Stimulated activated CD8-positive, alpha-beta memory T cell treated with anti-CD3 and anti-CD28 coated beads, Interleukin-7, amount 100 ng/mL, for 1 hour (primary cell): Measurements from ENCODE around the gene NPBWR2.

Experiments used
- DNase-seq, 2 donors: peaks; one replicate each; pipeline ENCODE4 v3.0.0-alpha.2; 2020; ENCODE audit warnings: low read depth in 2 of 2

The NPBWR2 gene

GRCh38 chr20:64116541-64117431 lies 9.4 kb upstream of the NPBWR2 start:
- DNase-seq = no peak

DNA sequence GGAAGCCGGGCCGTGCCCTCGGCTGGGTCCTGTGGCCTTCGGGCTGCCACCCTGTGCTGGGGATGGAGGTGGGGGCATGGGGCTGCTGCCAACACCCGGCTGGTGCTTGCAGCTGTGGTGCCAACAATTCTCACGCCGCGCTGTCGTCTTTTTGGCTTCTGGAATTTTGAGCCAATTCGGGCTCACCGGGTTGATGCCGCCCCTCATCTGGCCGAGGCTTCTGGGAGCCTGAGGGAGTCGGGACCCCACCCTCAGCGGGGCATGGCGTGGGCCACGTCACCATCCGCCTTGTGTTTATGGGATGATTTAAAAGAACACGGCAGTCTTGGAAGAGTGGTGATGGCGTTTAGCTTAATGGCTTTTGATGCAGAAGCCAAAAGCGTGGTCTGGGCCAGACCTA lies 8.7 kb upstream of the NPBWR2 start:
- DNase-seq = no peak

DNA sequence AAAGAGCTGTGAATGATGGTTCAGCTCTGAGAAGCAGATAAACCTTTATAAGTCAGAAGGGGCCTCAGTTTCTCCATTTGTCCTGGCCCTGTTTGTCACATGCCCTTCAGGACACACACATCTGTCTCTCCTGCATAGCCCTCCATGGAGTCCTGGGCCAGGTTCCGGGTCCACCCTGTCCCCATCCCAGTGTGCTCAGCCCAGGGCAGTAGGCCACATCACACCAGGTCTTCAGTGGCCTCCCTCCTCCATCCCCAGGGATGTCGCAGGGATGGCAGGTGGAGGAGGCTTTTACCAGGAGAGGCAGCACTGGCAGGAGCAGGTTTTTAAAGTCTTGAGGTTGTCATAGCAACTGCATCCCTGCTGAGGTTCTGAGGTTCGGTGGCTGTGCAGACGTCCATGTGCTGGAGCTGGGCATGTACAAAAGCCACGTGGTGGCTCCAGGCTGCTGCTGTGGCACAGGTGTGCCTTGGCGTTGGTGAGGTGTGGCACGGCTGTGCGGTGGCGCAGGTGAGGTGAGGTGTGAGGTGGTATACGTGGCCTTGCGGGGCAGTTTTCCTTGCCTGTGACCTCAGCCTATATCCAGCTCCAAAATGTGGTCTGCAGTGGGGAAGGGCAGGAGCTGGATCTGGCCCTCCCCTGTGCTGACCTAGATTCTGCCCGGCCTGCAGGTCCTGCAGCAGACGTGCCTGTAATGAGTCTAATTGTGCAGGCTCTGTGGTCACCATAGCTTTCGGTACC lies 8.0 kb upstream of the NPBWR2 start:
- DNase-seq = no peak

- no peak for DNase-seq
These were observed 7.1 kb upstream of the NPBWR2 start for GRCh38 chr20:64114356-64114971.

GRCh38 chr20:64113796-64114355 lies 6.5 kb upstream of the NPBWR2 start:
- no peak for DNase-seq

DNA sequence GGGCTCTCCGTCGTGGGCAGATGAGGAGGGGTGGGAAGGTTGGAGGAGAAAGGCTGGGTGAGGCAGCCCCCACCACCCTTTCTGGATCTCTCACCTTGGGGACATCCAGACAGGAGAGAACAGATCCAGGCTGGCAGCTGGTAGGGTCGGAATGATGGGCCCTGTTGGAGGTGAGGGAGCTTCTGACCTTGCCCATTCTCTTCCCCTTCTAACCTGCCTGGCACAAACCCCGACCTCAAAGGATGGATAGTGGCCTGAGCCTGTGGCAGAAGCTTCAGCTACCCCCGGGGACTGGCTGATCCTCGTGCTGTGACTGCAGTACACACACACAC lies 6.0 kb upstream of the NPBWR2 start:
- no peak for DNase-seq

GRCh38 chr20:64112691-64113443 lies 5.5 kb upstream of the NPBWR2 start:
- DNase-seq = no peak

DNA sequence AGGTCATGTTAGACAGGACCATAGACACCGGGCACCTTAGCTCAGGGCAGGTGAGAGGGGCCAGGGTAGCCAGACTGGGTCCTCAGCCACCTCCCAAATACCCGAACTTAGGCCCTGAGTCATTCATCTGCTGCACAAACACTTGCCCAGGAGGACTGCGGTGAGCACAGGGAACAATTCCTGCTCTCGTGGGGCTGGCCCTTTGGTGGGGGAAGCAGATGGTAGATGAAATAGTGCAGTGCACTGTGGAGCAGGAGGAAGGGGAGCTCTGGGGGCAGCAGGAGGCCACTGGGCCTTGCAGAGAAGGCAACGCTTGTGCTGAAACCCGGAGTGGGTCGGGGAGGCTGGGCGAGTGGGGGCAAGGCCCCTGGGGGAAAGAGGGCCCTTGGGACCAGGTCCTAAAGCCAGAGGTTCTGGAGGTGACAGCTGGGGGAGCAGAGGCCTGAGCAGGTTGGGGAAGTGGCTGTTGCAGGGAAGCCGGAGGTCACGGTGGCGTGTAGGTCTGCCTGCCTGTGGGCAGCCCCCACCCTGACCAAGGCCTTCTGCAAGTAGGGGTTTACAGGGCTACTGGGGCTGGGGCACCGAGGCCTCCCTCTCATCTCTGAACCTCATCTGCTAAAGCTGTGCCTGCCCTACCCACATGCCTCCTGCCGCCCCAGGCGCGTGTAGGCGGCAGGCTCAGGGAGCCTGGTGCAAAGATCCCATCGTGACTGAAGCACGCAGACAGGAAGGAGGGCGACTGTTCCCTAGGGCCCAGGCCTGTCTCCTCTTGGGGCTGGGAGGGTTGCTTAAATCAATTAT lies 4.7 kb upstream of the NPBWR2 start:
- no peak for DNase-seq

- no peak for DNase-seq
These were observed 3.2 kb upstream of the NPBWR2 start for GRCh38 chr20:64110411-64111068.

- no peak for DNase-seq
These were observed 2.5 kb upstream of the NPBWR2 start for GRCh38 chr20:64109831-64110391.

DNA sequence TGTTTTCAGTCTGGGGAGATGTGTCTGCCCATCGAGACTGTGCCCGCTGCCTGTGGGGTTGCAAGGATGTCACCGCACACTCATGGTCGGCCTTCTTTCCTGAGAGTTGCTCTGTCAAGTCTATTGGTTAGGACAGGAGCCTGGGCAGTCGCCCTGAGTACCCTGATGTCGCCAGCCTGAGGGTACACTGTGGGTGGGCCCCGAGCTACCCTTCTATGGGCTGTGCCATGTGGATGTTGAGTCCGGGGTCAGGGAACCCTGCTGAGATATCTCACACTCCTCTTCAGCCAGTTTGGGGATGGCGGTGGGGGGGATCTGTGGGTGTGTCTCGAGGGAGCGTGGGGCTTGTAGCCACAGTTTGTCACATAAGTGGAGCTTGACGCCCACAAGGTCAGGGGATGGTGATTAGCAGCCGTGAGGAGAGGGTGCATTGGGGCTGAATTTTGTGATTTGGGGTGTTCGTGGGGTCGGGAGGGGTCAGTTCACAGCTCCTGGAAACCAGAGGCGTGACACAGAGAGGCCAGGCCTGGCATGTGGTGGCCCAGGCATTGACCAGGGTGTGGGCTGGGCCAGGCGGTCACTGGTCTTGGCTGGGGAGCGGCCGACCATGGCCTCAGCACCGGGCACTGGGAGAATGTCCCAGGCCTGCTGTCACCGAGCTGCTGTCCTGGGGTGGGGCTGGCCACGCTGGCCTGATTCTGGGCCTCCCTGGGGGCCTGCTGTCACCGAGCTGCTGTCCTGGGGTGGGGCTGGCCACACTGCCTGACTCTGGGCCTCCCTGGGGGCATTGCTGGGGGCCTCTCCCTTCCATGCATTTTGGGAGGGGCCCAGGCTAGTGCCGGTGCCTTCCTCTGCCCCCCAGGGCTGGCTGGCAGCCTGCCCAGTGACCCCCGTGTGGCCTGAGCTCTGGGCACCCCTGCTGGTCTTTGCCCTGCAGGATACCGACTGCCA lies 1.6 kb upstream of the NPBWR2 start:
- no peak for DNase-seq

DNA sequence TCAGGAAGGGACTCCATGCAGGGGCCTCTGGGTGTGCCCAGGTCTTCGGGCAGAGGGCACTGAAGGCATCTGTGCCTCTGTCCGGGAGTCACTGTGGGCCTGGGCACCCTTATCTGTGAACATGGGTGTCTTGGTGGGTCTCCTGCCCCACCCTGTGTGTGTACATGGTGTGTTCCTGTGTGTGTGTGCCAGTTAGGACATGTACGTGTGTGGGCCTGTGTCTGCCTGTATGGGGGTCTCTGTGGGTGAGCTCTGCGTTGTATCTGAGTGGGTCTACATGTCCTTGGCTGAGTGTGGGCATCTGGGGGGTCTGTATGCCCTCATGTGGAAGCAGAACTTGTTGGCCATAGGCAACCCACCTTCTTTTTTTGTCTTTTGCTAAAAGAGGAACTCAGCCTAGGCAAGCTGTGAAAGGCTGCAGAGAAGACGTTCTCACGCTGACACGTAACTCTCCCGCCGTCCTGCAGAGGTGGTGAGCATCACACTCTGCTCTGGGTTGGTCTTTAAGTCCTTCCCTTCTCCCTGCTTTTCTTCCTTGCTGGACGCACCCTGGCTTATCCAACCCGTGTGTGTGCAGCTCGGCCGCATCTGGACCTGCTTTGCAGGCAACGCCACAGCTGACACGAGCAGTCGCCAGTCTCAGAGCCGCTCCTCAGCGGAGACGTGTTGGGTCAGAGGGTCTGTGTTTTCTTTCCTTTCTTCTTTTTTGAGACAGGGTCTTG lies 532 bp upstream of the NPBWR2 start:
- no peak for DNase-seq

DNA sequence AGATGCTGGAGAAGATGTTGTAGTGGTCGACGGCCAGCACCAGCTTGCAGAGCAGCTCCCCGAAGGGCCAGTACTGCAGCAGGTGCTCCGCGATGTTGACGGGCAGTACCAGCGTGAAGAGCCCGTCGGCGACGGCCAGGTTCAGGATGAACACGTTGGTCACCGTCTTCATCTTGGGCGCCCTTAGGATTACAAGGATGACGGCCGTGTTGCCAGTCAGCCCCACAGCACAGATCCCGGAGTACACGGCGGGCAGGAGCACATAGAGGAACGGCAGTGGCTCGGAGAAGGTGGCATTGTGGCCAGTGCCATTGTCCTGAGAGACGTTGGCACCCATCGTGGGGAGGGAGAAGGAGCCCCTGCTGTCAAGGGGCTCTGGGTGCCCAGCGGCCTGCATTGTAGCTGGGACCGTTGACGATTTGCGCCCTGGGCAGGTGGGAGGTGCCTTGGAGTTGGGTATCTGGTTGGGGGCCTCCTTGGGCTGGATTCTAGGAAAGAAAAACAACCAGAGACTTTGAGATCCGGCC lies 867 bp downstream of the NPBWR2 start:
- DNase-seq = no peak

GRCh38 chr20:64105846-64106434 lies 1.4 kb downstream of the NPBWR2 start:
- no peak for DNase-seq

GRCh38 chr20:64104667-64105451 lies 2.5 kb downstream of the NPBWR2 start:
- DNase-seq = no peak

- DNase-seq = no peak
These were observed 3.3 kb downstream of the NPBWR2 start for GRCh38 chr20:64103871-64104666.
